Measurements from ENCODE around the gene BCL7A. TPM values are rescaled to one million over a fixed set of nuclear protein-coding genes. Genes with fewer than 3 reads are reported as not detected.
A peak's percentile ranks its signal among the peaks of the same experiment; 100 is the strongest.
"Not testable (repeated sequence)": the region's sequence is repeated elsewhere in the genome, so short reads cannot be mapped to it uniquely, and the experiment has no call there.

BCL7A gene
- total RNA-seq, 1 experiment from 2014 or later = 14.4 TPM

GRCh38 chr12:122094137-122094734 is 72.6 kb downstream of the BCL7A start:
- Histone ChIP-seq H3K9me3 (replicated peaks) (no peaks in the 10 kb centered on the region), H3K4me3 (no peak overlapping the region), H3K36me3 (peaks cover 4% of the 10 kb centered on the region; the same call in 1 of the 2 replicates), H3K27me3 (no peaks in the 10 kb centered on the region), H3K4me1 (peaks cover 28% of the 10 kb centered on the region), H3K27ac (no peak overlapping the region)
- no peak for DNase-seq

DNA sequence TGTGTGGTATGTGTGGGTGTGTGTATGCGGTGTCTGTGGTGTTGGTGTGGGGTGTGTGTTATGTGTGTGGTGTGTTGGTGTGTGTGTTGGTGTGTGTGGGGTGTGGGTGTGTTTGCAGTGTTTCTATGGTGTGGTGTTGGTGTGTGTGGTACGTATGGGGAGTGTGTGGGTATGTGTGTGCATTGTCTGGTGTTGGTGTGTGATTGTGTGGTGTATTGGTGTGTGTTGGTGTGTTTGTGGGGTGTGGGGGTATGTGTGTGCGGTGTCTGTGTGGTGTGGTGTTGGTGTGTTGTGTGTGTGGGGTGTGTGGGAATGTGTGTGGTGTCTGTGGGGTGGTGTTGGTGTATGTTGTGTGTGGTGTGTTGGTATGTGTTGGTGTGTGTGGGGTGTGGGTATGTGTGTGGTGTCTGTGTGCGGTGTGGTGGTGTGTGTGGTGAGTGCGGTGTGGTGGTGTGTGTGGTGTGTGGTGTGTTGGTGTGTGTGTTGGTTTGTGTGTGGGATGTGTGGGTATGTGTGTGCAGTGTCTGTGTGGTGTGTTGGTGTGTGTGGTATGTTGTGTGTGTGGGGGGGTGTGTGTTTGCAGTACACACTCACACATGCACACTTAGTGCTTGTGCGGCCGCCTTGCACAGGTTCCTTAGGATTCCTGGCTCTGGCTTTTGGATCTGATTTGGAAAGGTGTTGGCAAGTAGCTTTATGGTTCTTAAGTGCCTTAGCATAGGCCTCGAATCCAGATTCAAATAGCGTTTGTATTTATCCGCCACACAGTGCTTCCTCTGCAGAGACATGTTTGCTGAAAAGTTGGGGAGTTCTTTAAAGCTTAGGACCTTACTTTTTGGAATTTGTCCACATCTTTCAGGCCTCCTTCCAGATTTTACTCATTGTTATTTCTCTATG is 73.3 kb downstream of the BCL7A start:
- Histone ChIP-seq H3K4me1 (peaks cover 35% of the 10 kb centered on the region), H3K36me3 (no peaks in the 10 kb centered on the region; the same call in 1 of the 2 replicates), H3K4me3 (no peak overlapping the region), H3K27me3 (no peaks in the 10 kb centered on the region), H3K27ac (no peak overlapping the region), H3K9me3 (replicated peaks) (no peaks in the 10 kb centered on the region)
- DNase-seq = peak in 1 of 2 experiments; percentile 37

- H3K9me3 ChIP-seq (replicated peaks) = no peaks in the 10 kb centered on the region
- no peaks in the 10 kb centered on the region; the same call in 1 of the 2 replicates for H3K36me3 ChIP-seq
- H3K27ac ChIP-seq = peak overlapping the region; percentile 94; the same call in 1 of the 2 replicates
- H3K4me3 ChIP-seq = no peak overlapping the region
- DNase-seq = no peak
- H3K27me3 ChIP-seq = no peaks in the 10 kb centered on the region
- peaks cover 42% of the 10 kb centered on the region for H3K4me1 ChIP-seq
These were observed 74.3 kb downstream of the BCL7A start for GRCh38 chr12:122096014-122096413.

- DNase-seq = peak; percentile 35 to 42
- Histone ChIP-seq H3K4me1 (peaks cover 42% of the 10 kb centered on the region), H3K27ac (peak overlapping the region; percentile 94), H3K4me3 (peak overlapping the region; percentile 2; the same call in 1 of the 2 replicates), H3K36me3 (no peaks in the 10 kb centered on the region; the same call in 1 of the 2 replicates), H3K27me3 (no peaks in the 10 kb centered on the region), H3K9me3 (replicated peaks) (no peaks in the 10 kb centered on the region)
These were observed 75.0 kb downstream of the BCL7A start for GRCh38 chr12:122096591-122097149.

GRCh38 chr12:122097584-122097926 is 75.9 kb downstream of the BCL7A start:
- Histone ChIP-seq H3K27ac (peak overlapping the region; percentile 94), H3K27me3 (no peaks in the 10 kb centered on the region), H3K4me3 (peak overlapping the region; percentile 15), H3K36me3 (peaks cover 1% of the 10 kb centered on the region; the same call in 1 of the 2 replicates), H3K4me1 (peaks cover 42% of the 10 kb centered on the region), H3K9me3 (replicated peaks) (0 out of 2 replicates have a peak, but pooled peaks cover 4% of the 10 kb centered on the region)
- DNase-seq = peak in 1 of 2 experiments; percentile 50

- DNase-seq = peak; percentile 89 to 95
- peaks cover 2% of the 10 kb centered on the region; the same call in 1 of the 2 replicates for H3K36me3 ChIP-seq
- no peaks in the 10 kb centered on the region for H3K27me3 ChIP-seq
- peaks cover 42% of the 10 kb centered on the region for H3K4me1 ChIP-seq
- peak overlapping the region; percentile 94 for H3K27ac ChIP-seq
- 0 out of 2 replicates have a peak, but pooled peaks cover 4% of the 10 kb centered on the region for H3K9me3 ChIP-seq (replicated peaks)
- peak overlapping the region; percentile 15 for H3K4me3 ChIP-seq
These were observed 76.5 kb downstream of the BCL7A start for GRCh38 chr12:122097927-122098756.

DNA sequence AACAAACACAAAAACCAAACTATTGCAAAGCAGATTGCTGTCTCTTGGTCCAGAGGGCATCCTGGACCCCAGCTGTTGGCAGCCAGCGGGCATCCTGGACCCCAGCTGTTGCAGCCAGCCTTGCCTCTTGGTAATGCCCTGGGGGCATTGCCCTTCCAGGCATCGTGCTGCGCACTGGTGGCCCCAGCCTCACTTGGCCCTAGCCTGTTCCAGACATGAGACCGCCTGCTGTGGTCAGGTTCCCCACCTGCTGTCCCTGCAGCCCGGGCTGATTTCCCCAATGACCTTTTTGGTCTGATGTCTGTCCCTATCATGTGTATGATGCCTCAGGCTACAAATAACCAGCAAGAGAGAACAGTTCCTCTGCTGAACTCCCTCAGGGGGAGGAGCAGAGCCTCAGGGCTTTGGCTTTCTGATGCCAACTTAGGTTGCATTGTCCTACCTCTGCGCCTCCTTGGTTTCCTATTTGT is 77.6 kb downstream of the BCL7A start:
- Histone ChIP-seq H3K4me3 (no peak overlapping the region), H3K36me3 (peaks cover 2% of the 10 kb centered on the region; the same call in 1 of the 2 replicates), H3K9me3 (replicated peaks) (0 out of 2 replicates have a peak, but pooled peaks cover 4% of the 10 kb centered on the region), H3K27ac (peak overlapping the region; percentile 94), H3K4me1 (peaks cover 42% of the 10 kb centered on the region), H3K27me3 (no peaks in the 10 kb centered on the region)
- DNase-seq = peak; percentile 72 to 76

DNA sequence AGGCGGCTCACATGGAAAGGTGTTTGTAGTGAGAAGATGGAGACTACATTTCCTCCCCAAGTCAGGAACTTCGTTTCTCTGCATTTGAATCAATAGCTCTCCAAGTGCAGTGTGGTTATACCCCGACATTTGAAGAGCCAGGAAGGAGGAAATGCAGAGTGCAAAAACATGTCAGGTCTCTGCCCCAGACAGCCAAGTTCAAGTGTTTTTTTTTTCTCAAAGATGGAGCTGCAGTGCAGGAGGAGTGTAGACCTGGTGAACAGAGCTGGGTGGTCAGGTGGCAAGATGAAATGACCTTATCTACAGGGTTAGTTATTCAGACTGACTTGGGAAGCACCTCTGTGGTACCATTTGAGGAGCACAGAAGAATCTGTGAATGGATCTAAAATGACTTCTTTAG is 78.2 kb downstream of the BCL7A start:
- peak overlapping the region; percentile 94 for H3K27ac ChIP-seq
- no peaks in the 10 kb centered on the region for H3K27me3 ChIP-seq
- peaks cover 2% of the 10 kb centered on the region; the same call in 1 of the 2 replicates for H3K36me3 ChIP-seq

DNA sequence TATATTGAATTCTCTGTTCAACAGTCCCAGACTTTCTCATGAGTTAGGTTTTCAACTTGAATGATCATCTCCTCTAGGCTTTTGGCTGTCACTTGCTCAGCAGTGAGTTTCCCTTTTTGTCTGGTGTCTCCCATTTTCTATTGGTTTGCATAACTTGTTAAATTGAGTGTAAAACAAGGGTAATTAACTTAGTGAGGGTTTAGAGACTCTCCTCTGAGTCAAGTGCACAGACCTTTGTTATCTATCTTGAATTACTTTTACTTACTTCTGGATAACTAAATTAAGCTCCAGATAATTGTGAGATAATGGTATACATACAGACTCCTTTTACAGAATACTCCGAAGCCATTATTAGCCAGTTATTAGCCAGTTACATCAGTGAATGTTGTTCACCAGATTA is 78.9 kb downstream of the BCL7A start:
- Histone ChIP-seq H3K4me1 (peaks cover 42% of the 10 kb centered on the region), H3K9me3 (replicated peaks) (0 out of 2 replicates have a peak, but pooled peaks cover 4% of the 10 kb centered on the region), H3K27me3 (no peaks in the 10 kb centered on the region), H3K4me3 (no peak overlapping the region), H3K36me3 (peaks cover 2% of the 10 kb centered on the region; the same call in 1 of the 2 replicates), H3K27ac (no peak overlapping the region)
- DNase-seq = no peak

More for the DNA sequence above, 78.2 kb downstream of the BCL7A start:
- no peak for DNase-seq
- Histone ChIP-seq H3K4me3 (no peak overlapping the region), H3K4me1 (peaks cover 42% of the 10 kb centered on the region), H3K9me3 (replicated peaks) (0 out of 2 replicates have a peak, but pooled peaks cover 4% of the 10 kb centered on the region)

- H3K4me1 ChIP-seq = peaks cover 29% of the 10 kb centered on the region
- peaks cover 5% of the 10 kb centered on the region for H3K36me3 ChIP-seq
- no peak for DNase-seq
- 0 out of 2 replicates have a peak, but pooled peaks cover 4% of the 10 kb centered on the region for H3K9me3 ChIP-seq (replicated peaks)
- H3K4me3 ChIP-seq = no peak overlapping the region
- H3K27me3 ChIP-seq = no peaks in the 10 kb centered on the region
- no peak overlapping the region for H3K27ac ChIP-seq
These were observed 80.6 kb downstream of the BCL7A start for GRCh38 chr12:122102331-122102730.

GRCh38 chr12:122104844-122105243 is 83.2 kb downstream of the BCL7A start:
- H3K27me3 ChIP-seq = no peaks in the 10 kb centered on the region
- peaks cover 9% of the 10 kb centered on the region for H3K4me1 ChIP-seq
- H3K4me3 ChIP-seq = no peak overlapping the region
- no peak overlapping the region for H3K27ac ChIP-seq
- DNase-seq = no peak
- H3K9me3 ChIP-seq (replicated peaks) = 0 out of 2 replicates have a peak, but pooled peaks cover 4% of the 10 kb centered on the region
- peaks cover 5% of the 10 kb centered on the region for H3K36me3 ChIP-seq

- not testable (repeated sequence) for H3K36me3 ChIP-seq; H3K9me3 ChIP-seq (replicated peaks); H3K27me3 ChIP-seq; H3K4me3 ChIP-seq; DNase-seq; H3K4me1 ChIP-seq; H3K27ac ChIP-seq
These were observed 83.8 kb downstream of the BCL7A start for GRCh38 chr12:122105496-122105895.

DNA sequence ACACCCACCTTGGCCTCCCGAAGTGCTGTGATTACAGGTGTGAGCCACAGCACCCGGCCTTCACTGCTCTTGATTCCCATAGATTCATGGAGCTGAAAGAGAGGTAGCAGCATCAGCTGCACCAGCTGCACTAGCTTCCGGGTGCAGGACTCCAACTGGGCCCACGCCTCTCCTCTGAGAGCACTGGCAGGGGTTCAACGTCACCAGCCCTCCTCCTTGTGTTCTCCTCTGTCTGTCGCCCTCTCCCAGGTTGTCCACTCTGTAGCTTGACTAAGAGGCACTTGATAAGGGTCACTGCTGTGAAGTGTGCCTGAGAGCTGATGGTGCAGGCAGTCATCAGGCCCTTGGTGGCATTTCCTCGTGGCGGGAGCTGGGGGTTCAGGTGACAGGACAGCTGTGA is 85.2 kb downstream of the BCL7A start:
- no peak for DNase-seq
- Histone ChIP-seq H3K27ac (no peak overlapping the region), H3K9me3 (replicated peaks) (0 out of 2 replicates have a peak, but pooled peaks cover 4% of the 10 kb centered on the region), H3K4me1 (peaks cover 7% of the 10 kb centered on the region), H3K36me3 (peaks cover 5% of the 10 kb centered on the region), H3K4me3 (no peak overlapping the region), H3K27me3 (no peaks in the 10 kb centered on the region)

- no peak overlapping the region for H3K4me3 ChIP-seq
- H3K27me3 ChIP-seq = no peaks in the 10 kb centered on the region
- no peaks in the 10 kb centered on the region for H3K9me3 ChIP-seq (replicated peaks)
- H3K4me1 ChIP-seq = peaks cover 11% of the 10 kb centered on the region
- no peak for DNase-seq
- H3K27ac ChIP-seq = no peak overlapping the region
- H3K36me3 ChIP-seq = peaks cover 5% of the 10 kb centered on the region
These were observed 85.6 kb downstream of the BCL7A start for GRCh38 chr12:122107261-122107660.

Measured in SJCRH30 (cell line).